ENCODE measurements around the gene PEG3.

PEG3 gene

DNA sequence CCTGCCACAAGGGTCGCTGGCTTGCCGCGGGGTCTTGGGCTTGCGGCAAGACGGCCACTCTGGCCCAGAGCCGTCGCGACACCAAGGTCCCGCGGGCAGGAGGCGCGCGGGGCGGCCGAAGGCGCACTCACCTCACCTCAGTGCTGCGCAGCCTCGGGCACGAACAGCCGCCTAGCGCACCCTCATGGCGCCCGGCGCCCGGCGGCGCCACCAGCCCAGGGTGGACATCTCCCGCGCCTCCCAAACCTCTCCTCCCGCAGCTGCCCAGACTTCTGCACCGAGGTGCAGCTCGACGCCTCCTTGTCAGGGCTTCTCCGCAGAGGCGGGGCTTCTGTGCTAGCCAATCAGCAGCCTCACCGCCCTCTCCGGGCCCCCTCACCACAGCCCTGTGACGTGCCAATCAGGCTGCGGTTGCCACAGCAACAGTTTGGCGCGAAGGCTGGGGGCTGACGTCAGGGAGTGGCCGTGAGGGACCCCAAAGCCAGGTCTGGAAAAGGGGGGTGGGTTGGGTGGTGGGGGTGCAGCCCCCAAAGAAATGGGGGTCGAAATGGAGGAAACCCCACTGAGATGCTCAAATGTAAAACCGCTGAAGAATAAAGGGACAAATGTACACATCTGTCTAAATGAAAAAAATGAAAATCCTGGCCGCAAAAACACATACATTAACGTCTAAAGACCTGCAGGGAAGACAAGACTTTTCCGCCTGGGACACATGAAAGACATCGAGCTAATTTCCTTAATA, at the start of gene PEG3, which contains the start of gene ZIM2:
Gene PEG3 (minus strand): TSS at position 276 of the 742 bp plus-strand sequence. CDS start 16,071 bp downstream, outside the sequence.
Gene ZIM2 (minus strand): TSS at position 276 of the 742 bp plus-strand sequence. CDS start 16,449 bp downstream, outside the sequence.
- TF ChIP-seq, protein P1, sequence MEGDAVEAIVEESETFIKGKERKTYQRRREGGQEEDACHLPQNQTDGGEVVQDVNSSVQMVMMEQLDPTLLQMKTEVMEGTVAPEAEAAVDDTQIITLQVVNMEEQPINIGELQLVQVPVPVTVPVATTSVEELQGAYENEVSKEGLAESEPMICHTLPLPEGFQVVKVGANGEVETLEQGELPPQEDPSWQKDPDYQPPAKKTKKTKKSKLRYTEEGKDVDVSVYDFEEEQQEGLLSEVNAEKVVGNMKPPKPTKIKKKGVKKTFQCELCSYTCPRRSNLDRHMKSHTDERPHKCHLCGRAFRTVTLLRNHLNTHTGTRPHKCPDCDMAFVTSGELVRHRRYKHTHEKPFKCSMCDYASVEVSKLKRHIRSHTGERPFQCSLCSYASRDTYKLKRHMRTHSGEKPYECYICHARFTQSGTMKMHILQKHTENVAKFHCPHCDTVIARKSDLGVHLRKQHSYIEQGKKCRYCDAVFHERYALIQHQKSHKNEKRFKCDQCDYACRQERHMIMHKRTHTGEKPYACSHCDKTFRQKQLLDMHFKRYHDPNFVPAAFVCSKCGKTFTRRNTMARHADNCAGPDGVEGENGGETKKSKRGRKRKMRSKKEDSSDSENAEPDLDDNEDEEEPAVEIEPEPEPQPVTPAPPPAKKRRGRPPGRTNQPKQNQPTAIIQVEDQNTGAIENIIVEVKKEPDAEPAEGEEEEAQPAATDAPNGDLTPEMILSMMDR (IDR thresholded peaks at IDR 0.05; ENCODE audit: extremely low read depth, missing control alignments) = no peak

DNA sequence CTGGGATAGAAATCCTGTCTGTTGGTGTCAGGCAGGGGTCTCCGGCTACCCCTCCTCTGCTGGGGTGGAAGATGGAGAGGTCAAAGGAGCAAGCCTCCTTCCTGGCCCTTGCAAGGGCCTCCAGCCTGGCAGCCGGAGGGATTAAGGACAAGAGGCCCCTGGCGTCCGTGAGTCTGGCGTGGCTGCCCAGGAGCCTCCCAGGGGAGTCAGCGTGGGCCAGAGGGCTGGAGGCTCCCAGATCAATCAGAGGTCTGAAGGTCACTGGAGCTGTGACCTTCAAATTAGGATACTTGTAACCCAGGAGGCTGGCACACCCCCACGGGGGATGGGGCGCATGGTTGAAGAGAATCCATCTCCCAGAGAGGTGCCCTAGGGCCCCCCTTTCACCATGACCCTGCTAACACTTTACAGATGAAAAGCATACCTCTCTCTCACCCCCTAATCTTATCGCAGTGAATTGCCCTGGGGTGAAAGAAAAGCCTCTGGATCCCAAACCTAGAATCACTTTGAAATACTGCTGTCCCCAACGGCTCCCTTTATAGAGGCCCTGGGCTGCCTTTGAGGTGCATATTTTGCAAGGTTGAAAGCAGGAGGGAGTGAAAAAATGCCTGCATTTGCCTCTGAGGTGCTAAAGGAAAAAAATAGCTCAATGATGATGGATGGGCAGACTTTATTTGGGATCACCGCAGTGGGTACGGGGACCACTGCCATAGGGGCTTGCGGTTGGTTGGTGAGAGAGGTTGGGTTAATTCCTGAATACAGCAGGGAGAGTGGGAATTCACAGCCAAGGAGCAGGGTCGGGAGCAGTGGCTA, 44.9 kb upstream of the PEG3 start:
- no peak for DNase-seq (ENCODE audit: low spot score)
- TF ChIP-seq, protein P1 (IDR thresholded peaks at IDR 0.05; ENCODE audit: extremely low read depth, missing control alignments) = no peak

More for the DNA sequence above, at the start of gene PEG3, which contains the start of gene ZIM2:
- no peak for DNase-seq (ENCODE audit: low spot score)

DNA sequence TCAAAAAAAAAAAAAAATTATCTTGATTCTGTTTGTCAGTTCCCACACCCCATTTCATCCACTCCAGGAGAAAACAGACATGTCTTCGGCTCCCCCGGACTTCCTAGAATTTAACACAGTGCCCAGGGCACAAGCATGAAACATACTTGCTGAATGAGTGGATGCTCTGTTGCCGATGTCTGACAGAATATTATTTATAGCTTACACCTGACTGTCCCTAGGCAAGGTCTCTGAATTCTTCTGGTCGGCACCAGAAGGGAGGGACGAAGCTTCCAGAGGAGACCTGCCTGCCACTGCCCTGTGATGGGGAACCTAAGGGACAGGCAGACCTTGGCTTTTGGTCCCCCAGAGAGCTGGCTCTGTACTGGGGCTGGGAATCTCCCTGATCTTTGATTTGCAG, 43.9 kb upstream of the PEG3 start:
- TF ChIP-seq, protein P1 (IDR thresholded peaks at IDR 0.05; ENCODE audit: extremely low read depth, missing control alignments) = no peak
- no peak for DNase-seq (ENCODE audit: low spot score)

DNA sequence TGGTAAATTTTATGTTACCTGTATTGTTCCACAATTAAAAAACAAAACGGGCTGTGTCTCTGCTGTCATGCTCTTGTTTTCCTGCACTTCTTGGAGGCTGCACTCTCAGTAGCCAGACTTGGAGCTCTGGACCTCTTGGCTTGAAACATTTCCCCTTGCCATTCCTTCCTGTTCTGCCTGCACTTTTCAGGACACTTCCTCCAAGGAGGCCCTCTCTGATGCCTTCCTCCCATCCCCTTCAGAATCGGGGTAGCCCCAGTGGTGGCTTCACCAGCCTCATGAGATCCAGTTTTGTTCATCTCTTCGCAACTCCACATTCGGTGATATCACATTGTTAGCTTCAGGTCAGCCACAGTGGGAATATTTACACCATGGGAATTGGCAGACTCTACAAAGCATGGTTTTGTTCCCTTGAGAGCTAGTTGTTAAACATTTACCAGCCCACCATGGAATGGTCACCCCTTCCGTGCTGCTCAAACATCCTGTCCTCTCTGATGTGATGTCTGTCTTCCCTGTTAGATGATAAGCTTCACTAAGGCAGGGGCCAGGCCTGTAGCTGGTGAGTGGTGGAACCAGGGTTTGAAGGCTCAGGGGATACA, 40.2 kb upstream of the PEG3 start:
- TF ChIP-seq, protein P1 (IDR thresholded peaks at IDR 0.05; ENCODE audit: extremely low read depth, missing control alignments) = no peak
- DNase-seq (ENCODE audit: low spot score) = no peak

DNA sequence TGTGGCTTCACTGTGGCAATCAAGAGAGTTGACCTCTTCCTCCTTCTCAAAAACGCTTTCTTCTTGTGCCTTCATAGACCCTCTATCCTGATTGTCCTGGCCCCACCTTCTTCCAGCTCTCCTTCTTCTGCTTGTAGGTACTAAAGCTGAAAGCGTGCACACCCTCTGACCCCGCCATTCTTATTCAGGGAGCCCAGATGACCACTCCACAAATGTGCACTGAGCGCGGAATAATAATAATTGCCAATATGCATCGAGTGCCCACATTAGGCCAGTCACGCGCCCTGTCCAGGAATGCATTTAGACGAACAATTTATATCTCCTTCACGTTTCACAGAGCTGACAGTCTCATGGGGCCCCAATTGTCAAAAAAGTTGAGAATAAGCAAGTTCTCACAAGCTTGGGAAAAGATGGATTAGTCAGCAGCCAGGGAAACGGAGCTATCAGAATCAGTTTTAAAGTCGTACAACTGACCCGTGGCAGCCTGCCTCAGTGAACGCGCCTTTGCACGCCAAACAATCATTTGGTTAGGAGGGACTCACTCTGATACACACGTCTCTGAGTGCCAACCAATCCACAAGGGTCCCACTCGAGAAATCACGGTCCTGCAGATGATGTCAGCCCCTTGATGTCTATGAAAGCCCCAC, 36.7 kb upstream of the PEG3 start:
- TF ChIP-seq, protein P1 (IDR thresholded peaks at IDR 0.05; ENCODE audit: extremely low read depth, missing control alignments) = no peak

DNA sequence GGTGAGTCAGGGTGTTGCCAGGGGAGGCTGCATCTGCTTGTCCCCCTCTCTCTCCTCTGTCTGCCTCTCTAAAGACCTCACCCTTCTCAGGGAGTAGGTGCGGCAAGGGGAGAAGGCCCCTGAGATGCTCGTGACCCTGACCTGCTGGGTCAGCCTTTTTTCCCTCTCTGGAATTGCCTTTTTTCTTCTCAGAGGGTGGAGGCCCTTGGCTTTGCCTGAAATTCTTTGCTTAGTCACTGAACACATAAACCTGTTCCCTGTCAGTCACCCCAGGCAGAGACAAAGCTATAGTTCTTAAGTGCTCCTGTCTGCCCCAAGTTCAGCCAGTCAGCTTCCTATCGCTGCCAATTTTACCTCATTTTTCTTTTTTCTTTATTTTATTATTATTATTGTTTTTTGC, 35.2 kb upstream of the PEG3 start:
- TF ChIP-seq, protein P1 (IDR thresholded peaks at IDR 0.05; ENCODE audit: extremely low read depth, missing control alignments) = no peak
- DNase-seq (ENCODE audit: low spot score) = no peak

More for the DNA sequence above, 36.7 kb upstream of the PEG3 start:
- DNase-seq (ENCODE audit: low spot score) = no peak
